Heart left ventricle (tissue), 13 donors: ENCODE data around the gene DCK.

Experiments used
- CTCF ChIP-seq, 12 donors: fragments of 200-600 bp; sonication (generic) in 4 of 12; IDR thresholded peaks; one replicate each; pipeline versions ENCODE4 v1.5.0 to v1.8.0; 2018 to 2022; ENCODE audit warnings: antibody characterized with exemption in 12 of 12, mild to moderate bottlenecking in 5 of 12
- POLR2A ChIP-seq, 2 donors: fragments of 450-650 bp; IDR thresholded peaks; one replicate each; pipeline ENCODE4 v1.6.1; 2017; ENCODE audit warnings: antibody characterized with exemption in 2 of 2, mild to moderate bottlenecking in 2 of 2, moderate library complexity in 2 of 2
- donor health status: ischemic (EF 13 %, LVEDD 7.1; RV severe dilation, severe dysfunction).
- donor health status: DM: no; HTN: yes; CAD: no.
- donor health status: DM: no; HTN: no; CAD: no.
- donor health status: ischemic (EF 25% LVEDD 6.9; RV normal size, moderate dysfunction).
- donor health status: ischemic (EF 25% LVEDD 5.7; RV mildly dilated, moderate dysfunction).
- donor health status: ischemic (EF 35%, LVEDD 5.7; RV mildly dilated, moderate dysfunction).
- donor health status: nonischemic (EF 11% LVEDD 7.7; RV severe dilation, severe dysfunction).
- donor health status: DM: yes; HTN: yes; CAD: no.
- donor health status: PGD.
- donor health status: ischemic (EF 29% LVEDD 5.4; RV normal size, mild dysfunction).
- donor health status: nonischemic (EF 23%, LVEDD 6.1; RV moderate dilation, normal function).

GRCh38 chr4:70997546-70997945 is 4.1 kb downstream of the DCK start:
- peak in 1 of 12 donors; percentile 17 for TF ChIP-seq CTCF (IDR thresholded peaks at IDR 0.05)
- no peak for TF ChIP-seq POLR2A (IDR thresholded peaks at IDR 0.05)
